PC-3 (cell line): ENCODE data around the gene NAV2.
"Not testable (repeated sequence)": the region's sequence is repeated elsewhere in the genome, so short reads cannot be mapped to it uniquely, and the experiment has no call there.

ENCODE experiments used
- CTCF ChIP-seq: fragments of 300-600 bp; sonication (generic); conservative IDR thresholded peaks from 2 replicates; pipeline ENCODE4 v1.5.1; 2017; ENCODE audit warnings: antibody characterized with exemption, low read depth, mild to moderate bottlenecking, low read length
- EZH2phosphoT487 ChIP-seq: fragments of 300-600 bp; sonication (generic); IDR thresholded peaks from 2 replicates; pipeline ENCODE4 v1.6.1; 2018; ENCODE audit warnings: mild to moderate bottlenecking, antibody characterized with exemption, low read length, borderline replicate concordance

GRCh38 chr11:19927403-19927802 lies 214.8 kb downstream of the NAV2 start:
- TF ChIP-seq CTCF, EZH2phosphoT487: not testable (repeated sequence)
